HepG2 (cell line): ENCODE results near the gene ESRP2. TPM values are rescaled to one million over a fixed set of nuclear protein-coding genes. Genes with fewer than 3 reads are reported as not detected.

Source experiments
- ATAC-seq: fragments of 200-7000 bp; cut with Tn5 transposase; 3 replicates; pipeline ENCODE4 v1.9.1; 2020; ENCODE audit warnings: mild to moderate bottlenecking, moderate library complexity
- BruUV-seq: library from RNA; stranded (reverse); fragments of 400-500 nt; replicated peaks from 2 replicates; lab custom pipeline; 2021; lab: Mats Ljungman, UMichigan
- CTCF ChIA-PET: fragments of 300-600 bp; formaldehyde crosslinking; extraction: SDS; loops from one replicate; lab custom pipeline; 2021; ENCODE audit warnings: low total read pairs, inconsistent platforms, low intra/inter-chr PET ratio; lab: Yijun Ruan, JAX
- POLR2A ChIA-PET: fragments of 350-600 bp; sonication (Branson Sonifier 250); formaldehyde crosslinking; loops from one replicate; lab custom pipeline; 2020; ENCODE audit warnings: antibody characterized with exemption, inconsistent platforms; lab: Yijun Ruan, JAX
- DNase-seq: peaks from one replicate; pipeline ENCODE4 v3.0.0-alpha.2; 2015; ENCODE audit warnings: low spot score
- FAIRE-seq: peaks from 3 replicates; lab custom pipeline; 2011; peaks lifted over from hg19 to GRCh38; lab: Jason Lieb, UNC
- H2AFZ ChIP-seq: one replicate; pipeline ENCODE4 v1.6.1; 2011; ENCODE audit warnings: low read length, inconsistent platforms
- H3K27ac ChIP-seq: fragments of 300-600 bp; 3 replicates; pipeline ENCODE4 v1.8.0; 2011; ENCODE audit warnings: mixed run types, mild to moderate bottlenecking, mixed read lengths, low read length, inconsistent platforms; ENCODE audit not compliant: insufficient read depth; ENCODE audit errors: extremely low read length
- H3K27me3 ChIP-seq, 2 experiments: fragments of 200-600 bp in 1 of 2; 2 replicates in 1 of 2; 3 replicates in 1 of 2; pipeline versions ENCODE4 v1.6.0 to v1.8.0; 2011; ENCODE audit warnings: low read length in 2 of 2, mild to moderate bottlenecking in 2 of 2, moderate library complexity in 2 of 2, inconsistent platforms in 1 of 2; ENCODE audit not compliant: insufficient read depth in 2 of 2, control insufficient read depth in 1 of 2
- H3K36me3 ChIP-seq, 2 experiments: fragments of 200-600 bp in 1 of 2; replicated peaks in 1 of 2; 2 replicates in 1 of 2; 3 replicates in 1 of 2; pipeline versions ENCODE4 v1.5.1 to v1.8.0; 2011; ENCODE audit warnings: low read length in 2 of 2, inconsistent platforms in 1 of 2; ENCODE audit not compliant: insufficient read depth in 2 of 2, control insufficient read depth in 1 of 2
- H3K4me1 ChIP-seq: 2 replicates; pipeline ENCODE4 v1.5.1; 2012; ENCODE audit warnings: low read length, inconsistent platforms; ENCODE audit not compliant: insufficient read depth
- H3K4me2 ChIP-seq: 2 replicates; pipeline ENCODE4 v1.6.0; 2011; ENCODE audit warnings: low read depth, low read length, inconsistent platforms
- H3K4me3 ChIP-seq, 3 experiments: fragments of 200-600 bp in 1 of 3; sonication (generic), shearing (Covaris generic) in 1 of 3; replicated peaks in 1 of 3; 2 replicates each; pipeline ENCODE4 v1.5.1; 2011 to 2016; ENCODE audit warnings: low read length in 3 of 3, inconsistent platforms in 2 of 3, low read depth in 2 of 3, mild to moderate bottlenecking in 2 of 3, control low read depth in 1 of 3, mixed read lengths in 1 of 3; ENCODE audit not compliant: insufficient read depth in 1 of 3
- H3K79me2 ChIP-seq: one replicate; pipeline ENCODE4 v1.6.1; 2011; ENCODE audit warnings: low read length, inconsistent platforms; ENCODE audit not compliant: insufficient read depth
- H3K9ac ChIP-seq: 2 replicates; pipeline ENCODE4 v1.6.0; 2011; ENCODE audit warnings: mild to moderate bottlenecking, low read depth, low read length, inconsistent platforms; ENCODE audit not compliant: insufficient read depth
- H3K9me3 ChIP-seq: 2 replicates; pipeline ENCODE4 v1.5.1; 2012; ENCODE audit warnings: mild to moderate bottlenecking, low read length
- H4K20me1 ChIP-seq: 2 replicates; pipeline ENCODE4 v1.6.0; 2011; ENCODE audit warnings: inconsistent platforms, mild to moderate bottlenecking, low read length, moderate library complexity; ENCODE audit not compliant: insufficient read depth
- HNRNPH1 ChIP-seq: fragments of 200-400 bp; formaldehyde crosslinking; optimal IDR thresholded peaks from 2 replicates; pipeline ENCODE3; 2017; ENCODE audit warnings: mild to moderate bottlenecking, low read depth, low read length
- MAFF ChIP-seq: IDR thresholded peaks from 2 replicates; pipeline ENCODE4 v1.6.1; 2011; ENCODE audit warnings: low read depth, low read length, improper control_type of control experiment
- PAF1 ChIP-seq: IDR thresholded peaks from 2 replicates; pipeline ENCODE4 v1.6.1; 2016; ENCODE audit warnings: missing genetic modification reagents, missing compliant biosample characterization
- RARA ChIP-seq: IDR thresholded peaks from 2 replicates; pipeline ENCODE4 v1.6.1; 2016; ENCODE audit warnings: missing genetic modification reagents, missing compliant biosample characterization
- RFX3 ChIP-seq: IDR thresholded peaks from 2 replicates; pipeline ENCODE4 v1.6.1; 2016; ENCODE audit warnings: missing biosample characterization, missing genetic modification reagents
- ZBTB49 ChIP-seq: sonication (generic); formaldehyde crosslinking; IDR thresholded peaks from 2 replicates; pipeline ENCODE4 v1.4.0; 2020; ENCODE audit warnings: missing genetic modification reagents, borderline replicate concordance
- ZC3H13 ChIP-seq: sonication (generic); formaldehyde crosslinking; IDR thresholded peaks from 2 replicates; pipeline ENCODE4 v1.8.1; 2023; ENCODE audit warnings: mild to moderate bottlenecking, missing genetic modification reagents, moderate library complexity
- ZKSCAN5 ChIP-seq: sonication (generic); formaldehyde crosslinking; IDR thresholded peaks from 2 replicates; pipeline ENCODE4 v1.5.1; 2020; ENCODE audit warnings: mild to moderate bottlenecking, missing genetic modification reagents
- ZNF138 ChIP-seq: sonication (generic); formaldehyde crosslinking; IDR thresholded peaks from 2 replicates; pipeline ENCODE4 v1.5.0; 2020; ENCODE audit warnings: mild to moderate bottlenecking, low read depth, missing genetic modification reagents
- ZNF234 ChIP-seq: sonication (generic); formaldehyde crosslinking; conservative IDR thresholded peaks from 2 replicates; pipeline ENCODE4 v1.5.1; 2020; ENCODE audit warnings: mild to moderate bottlenecking, missing genetic modification reagents
- ZNF670 ChIP-seq: sonication (generic); formaldehyde crosslinking; IDR thresholded peaks from 2 replicates; pipeline ENCODE4 v1.8.0; 2022; ENCODE audit warnings: mild to moderate bottlenecking, missing genetic modification reagents, borderline replicate concordance
- ZNF879 ChIP-seq: sonication (generic); formaldehyde crosslinking; IDR thresholded peaks from 2 replicates; pipeline ENCODE4 v1.8.1; 2023; ENCODE audit warnings: missing genetic modification reagents
- WGBS: methylation state at CpG from one replicate; pipeline ENCODE4 v1.1.6; 2017; ENCODE audit warnings: low lambda C conversion rate; 5-methylcytosine and 5-hydroxymethylcytosine counted together
- in situ Hi-C: cut with HindIII; loops from 2 replicates; pipeline ENCODE4 v1.10.0; 2017; ENCODE audit warnings: low pct_unique_long_range_greater_than_20kb; ENCODE audit not compliant: extremely low pct_ligation_motif_present
- intact Hi-C: fragments of 100-400 bp; cut with micrococcal nuclease; formaldehyde crosslinking; loops from one replicate; pipeline ENCODE4 v1.10.0; 2022; ENCODE audit not compliant: unreplicated experiment
- polyA plus RNA-seq, 8 experiments: library from polyadenylated mRNA; depleted of rRNA in 3 of 8; stranded (reverse) in 7 of 8; unstranded in 1 of 8; fragments of >200 nt; fragmentation: Illumina TruSeq in 4 of 8; extraction: Trizol in 4 of 8; gene quantifications; 2 replicates each; pipeline versions ENCODE4 v1.2.1 to v1.2.3, GENCODE V29; 2011 to 2016; ENCODE audit warnings: low read depth in 4 of 8, missing spikeins in 1 of 8, mixed read lengths in 1 of 8; ENCODE audit not compliant: insufficient read depth in 1 of 8
- total RNA-seq, 5 experiments: library from RNA; depleted of rRNA; stranded (reverse); fragments of >200 nt; fragmentation: Illumina TruSeq; extraction: Trizol; gene quantifications; 2 replicates each; pipeline ENCODE4 v1.2.3, GENCODE V29; 2016; ENCODE audit warnings: low read depth in 1 of 5
- TF ChIP-seq, protein P1 (sequence below): sonication (generic); formaldehyde crosslinking; IDR thresholded peaks from 2 replicates; pipeline ENCODE4 v1.4.0; 2020; ENCODE audit warnings: mild to moderate bottlenecking, low read depth, missing genetic modification reagents
- TF ChIP-seq, protein P2 (sequence below): sonication (generic); formaldehyde crosslinking; IDR thresholded peaks from 2 replicates; pipeline ENCODE4 v1.4.0; 2020; ENCODE audit warnings: missing genetic modification reagents

Gene ESRP2
- total and polyA plus RNA-seq, 2 of the 13 experiments (the other 11 are each of a cell fraction or from before 2014, with no cell fraction given): 21.1 to 32.4 TPM

DNA sequence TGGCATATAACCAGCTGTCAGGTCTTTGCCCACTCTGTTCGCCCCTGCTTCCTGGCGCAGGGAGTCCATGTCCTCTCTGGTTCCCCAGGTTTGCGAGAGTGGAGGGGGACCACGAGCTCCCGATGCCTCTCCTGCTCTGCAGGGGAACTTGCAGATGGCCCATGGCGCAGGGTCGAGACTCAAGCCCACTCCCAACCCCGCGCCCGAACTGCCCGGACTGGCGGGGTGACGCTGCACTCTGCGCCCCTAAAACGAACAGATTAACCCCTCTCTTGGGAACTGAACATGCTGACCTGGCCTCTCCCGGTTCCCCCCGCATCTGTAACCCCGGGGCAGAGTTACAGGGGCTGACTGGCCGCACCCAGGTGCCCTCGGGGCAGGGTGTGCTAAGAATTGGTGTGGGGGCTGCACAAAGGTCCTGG lies 8.6 kb upstream of the ESRP2 start:
- DNase-seq (no peak), ATAC-seq (peak; percentile 3; the same call in 2 of the 3 replicates), FAIRE-seq (no peak)
- H4K20me1 ChIP-seq: no peaks in the 10 kb centered on the region
- H3K9me3 ChIP-seq: no peaks in the 10 kb centered on the region
- peaks cover 4 to 7% of the 10 kb centered on the region in 2 experiments; a peak in 4 of 5 replicates for H3K36me3 ChIP-seq
- H3K9ac ChIP-seq: peak overlapping the region; percentile 72
- peak overlapping the region; percentile 85 to 97 (median 89) for H3K4me3 ChIP-seq
- ChIA-PET POLR2A (interaction anchor here (0.5 to 2.9 kb wide), 10 partner anchors 8 to 161 kb away, joined by 3 to 23 read pairs (median 6); partner anchors contain the start of genes ESRP2, PRMT7, SLC7A6 and SLC7A6OS), CTCF (no interaction called here)
- no peak overlapping the region for H3K27ac ChIP-seq
- H3K4me2 ChIP-seq: peak overlapping the region; percentile 89
- intact Hi-C loops (no loop called here), in situ Hi-C loops (no loop called here)
- no TSS peak for BruUV-seq
- peak overlapping the region; percentile 46 for H2AFZ ChIP-seq
- no peaks in the 10 kb centered on the region; a peak in 1 of 5 replicates for H3K27me3 ChIP-seq
- H3K79me2 ChIP-seq: no peaks in the 10 kb centered on the region
- H3K4me1 ChIP-seq: peaks cover 59% of the 10 kb centered on the region
- WGBS: 33% methylated on average over 8 of the region's 20 CpGs
- TF ChIP-seq, protein P1, sequence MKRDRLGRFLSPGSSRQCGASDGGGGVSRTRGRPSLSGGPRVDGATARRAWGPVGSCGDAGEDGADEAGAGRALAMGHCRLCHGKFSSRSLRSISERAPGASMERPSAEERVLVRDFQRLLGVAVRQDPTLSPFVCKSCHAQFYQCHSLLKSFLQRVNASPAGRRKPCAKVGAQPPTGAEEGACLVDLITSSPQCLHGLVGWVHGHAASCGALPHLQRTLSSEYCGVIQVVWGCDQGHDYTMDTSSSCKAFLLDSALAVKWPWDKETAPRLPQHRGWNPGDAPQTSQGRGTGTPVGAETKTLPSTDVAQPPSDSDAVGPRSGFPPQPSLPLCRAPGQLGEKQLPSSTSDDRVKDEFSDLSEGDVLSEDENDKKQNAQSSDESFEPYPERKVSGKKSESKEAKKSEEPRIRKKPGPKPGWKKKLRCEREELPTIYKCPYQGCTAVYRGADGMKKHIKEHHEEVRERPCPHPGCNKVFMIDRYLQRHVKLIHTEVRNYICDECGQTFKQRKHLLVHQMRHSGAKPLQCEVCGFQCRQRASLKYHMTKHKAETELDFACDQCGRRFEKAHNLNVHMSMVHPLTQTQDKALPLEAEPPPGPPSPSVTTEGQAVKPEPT (CRISPR knock-in tag): no peak
- TF ChIP-seq ZNF138 (CRISPR knock-in tag) (no peak), PAF1 (CRISPR knock-in tag) (no peak), ZC3H13 (CRISPR knock-in tag) (0 out of 2 replicates have a peak, but pooled peaks have one; percentile 45), ZNF234 (no peak), MAFF (no peak), RARA (CRISPR knock-in tag) (no peak; the same call in 1 of the 2 replicates), ZNF670 (CRISPR knock-in tag) (no peak), HNRNPH1 (no peak), ZBTB49 (CRISPR knock-in tag) (no peak), RFX3 (CRISPR knock-in tag) (no peak), ZKSCAN5 (peak; percentile 12; the same call in 1 of the 2 replicates), ZNF879 (CRISPR knock-in tag) (no peak)
- TF ChIP-seq, protein P2, sequence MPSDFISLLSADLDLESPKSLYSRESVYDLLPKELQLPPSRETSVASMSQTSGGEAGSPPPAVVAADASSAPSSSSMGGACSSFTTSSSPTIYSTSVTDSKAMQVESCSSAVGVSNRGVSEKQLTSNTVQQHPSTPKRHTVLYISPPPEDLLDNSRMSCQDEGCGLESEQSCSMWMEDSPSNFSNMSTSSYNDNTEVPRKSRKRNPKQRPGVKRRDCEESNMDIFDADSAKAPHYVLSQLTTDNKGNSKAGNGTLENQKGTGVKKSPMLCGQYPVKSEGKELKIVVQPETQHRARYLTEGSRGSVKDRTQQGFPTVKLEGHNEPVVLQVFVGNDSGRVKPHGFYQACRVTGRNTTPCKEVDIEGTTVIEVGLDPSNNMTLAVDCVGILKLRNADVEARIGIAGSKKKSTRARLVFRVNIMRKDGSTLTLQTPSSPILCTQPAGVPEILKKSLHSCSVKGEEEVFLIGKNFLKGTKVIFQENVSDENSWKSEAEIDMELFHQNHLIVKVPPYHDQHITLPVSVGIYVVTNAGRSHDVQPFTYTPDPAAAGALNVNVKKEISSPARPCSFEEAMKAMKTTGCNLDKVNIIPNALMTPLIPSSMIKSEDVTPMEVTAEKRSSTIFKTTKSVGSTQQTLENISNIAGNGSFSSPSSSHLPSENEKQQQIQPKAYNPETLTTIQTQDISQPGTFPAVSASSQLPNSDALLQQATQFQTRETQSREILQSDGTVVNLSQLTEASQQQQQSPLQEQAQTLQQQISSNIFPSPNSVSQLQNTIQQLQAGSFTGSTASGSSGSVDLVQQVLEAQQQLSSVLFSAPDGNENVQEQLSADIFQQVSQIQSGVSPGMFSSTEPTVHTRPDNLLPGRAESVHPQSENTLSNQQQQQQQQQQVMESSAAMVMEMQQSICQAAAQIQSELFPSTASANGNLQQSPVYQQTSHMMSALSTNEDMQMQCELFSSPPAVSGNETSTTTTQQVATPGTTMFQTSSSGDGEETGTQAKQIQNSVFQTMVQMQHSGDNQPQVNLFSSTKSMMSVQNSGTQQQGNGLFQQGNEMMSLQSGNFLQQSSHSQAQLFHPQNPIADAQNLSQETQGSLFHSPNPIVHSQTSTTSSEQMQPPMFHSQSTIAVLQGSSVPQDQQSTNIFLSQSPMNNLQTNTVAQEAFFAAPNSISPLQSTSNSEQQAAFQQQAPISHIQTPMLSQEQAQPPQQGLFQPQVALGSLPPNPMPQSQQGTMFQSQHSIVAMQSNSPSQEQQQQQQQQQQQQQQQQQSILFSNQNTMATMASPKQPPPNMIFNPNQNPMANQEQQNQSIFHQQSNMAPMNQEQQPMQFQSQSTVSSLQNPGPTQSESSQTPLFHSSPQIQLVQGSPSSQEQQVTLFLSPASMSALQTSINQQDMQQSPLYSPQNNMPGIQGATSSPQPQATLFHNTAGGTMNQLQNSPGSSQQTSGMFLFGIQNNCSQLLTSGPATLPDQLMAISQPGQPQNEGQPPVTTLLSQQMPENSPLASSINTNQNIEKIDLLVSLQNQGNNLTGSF (CRISPR knock-in tag): 0 out of 2 replicates have a peak, but pooled peaks have one; percentile 76
